GM18508 (cell line): ENCODE results near the gene UBE2O.

Experiments used
- ATAC-seq: cut with Tn5 transposase; IDR thresholded peaks from one replicate; pipeline ENCODE4 v1.9.1; 2021; ENCODE audit warnings: moderate number of reproducible peaks; ENCODE audit not compliant: insufficient read depth, unreplicated experiment

The UBE2O gene

DNA sequence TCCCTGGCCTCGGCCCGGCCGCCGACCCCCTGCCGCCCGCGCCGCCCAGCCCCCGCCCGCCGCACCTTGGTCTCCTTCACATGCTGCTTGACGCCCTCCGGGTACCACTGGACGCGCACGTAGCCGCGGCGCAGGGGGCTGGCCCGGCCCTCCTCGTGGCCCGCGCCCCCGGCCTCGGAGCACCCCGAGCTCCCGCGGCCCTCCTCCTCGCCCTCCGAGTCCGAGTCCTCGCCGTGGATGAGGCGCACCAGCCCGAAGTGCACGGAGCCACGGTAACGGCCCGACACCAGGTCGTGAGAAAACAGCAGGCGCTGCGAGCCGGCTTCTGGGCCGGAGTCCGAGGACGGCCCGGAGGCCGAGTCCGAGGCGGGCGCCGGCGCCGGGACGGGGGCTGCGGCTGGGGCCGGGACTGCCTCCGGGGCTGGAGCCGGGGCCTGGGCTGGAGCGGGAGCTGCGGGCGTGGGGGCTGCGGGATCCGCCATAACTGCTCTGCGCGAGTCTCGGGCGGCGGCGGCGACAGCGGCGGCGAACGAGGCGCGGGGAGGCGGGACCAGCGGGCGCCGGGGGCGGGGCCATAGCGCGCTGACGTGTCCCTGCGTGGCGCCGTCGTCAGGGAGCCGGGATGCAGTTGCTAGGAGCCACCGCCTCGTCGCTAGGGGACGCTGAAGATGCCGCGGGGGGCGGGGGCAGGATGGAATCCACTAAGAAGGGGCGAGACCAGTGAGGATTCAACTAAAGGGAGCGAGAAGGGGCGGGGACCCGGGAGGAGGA lies at the start of gene UBE2O:
Gene UBE2O (minus strand): TSS at position 493 of the 771 bp plus-strand sequence. CDS start 11 bp downstream, at position 482.
- ATAC-seq = no peak

DNA sequence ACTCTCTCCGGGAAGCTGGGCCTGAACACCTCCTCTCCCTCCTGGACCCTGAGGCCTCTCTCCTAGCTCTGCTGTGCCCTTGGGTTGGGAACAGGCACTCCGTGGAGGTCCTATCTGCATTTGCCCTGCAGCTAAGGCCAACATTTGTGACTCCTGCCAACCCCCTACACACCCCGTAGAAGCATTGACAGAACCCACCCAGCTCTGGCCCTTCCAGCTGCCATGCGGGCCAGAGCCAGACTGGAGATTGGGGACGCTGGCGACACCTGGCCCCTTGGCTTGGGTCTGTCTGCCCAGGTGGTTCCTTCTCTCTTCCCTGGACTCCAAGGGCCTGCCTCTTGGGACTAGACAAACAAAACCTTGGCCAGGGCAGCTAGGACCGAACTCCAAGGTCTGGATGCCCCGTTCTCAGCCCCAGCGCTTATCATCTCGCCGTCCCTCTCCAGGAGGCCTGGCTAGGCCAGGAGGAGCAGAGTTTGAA lies 48.9 kb upstream of the UBE2O start:
- ATAC-seq = no peak

DNA sequence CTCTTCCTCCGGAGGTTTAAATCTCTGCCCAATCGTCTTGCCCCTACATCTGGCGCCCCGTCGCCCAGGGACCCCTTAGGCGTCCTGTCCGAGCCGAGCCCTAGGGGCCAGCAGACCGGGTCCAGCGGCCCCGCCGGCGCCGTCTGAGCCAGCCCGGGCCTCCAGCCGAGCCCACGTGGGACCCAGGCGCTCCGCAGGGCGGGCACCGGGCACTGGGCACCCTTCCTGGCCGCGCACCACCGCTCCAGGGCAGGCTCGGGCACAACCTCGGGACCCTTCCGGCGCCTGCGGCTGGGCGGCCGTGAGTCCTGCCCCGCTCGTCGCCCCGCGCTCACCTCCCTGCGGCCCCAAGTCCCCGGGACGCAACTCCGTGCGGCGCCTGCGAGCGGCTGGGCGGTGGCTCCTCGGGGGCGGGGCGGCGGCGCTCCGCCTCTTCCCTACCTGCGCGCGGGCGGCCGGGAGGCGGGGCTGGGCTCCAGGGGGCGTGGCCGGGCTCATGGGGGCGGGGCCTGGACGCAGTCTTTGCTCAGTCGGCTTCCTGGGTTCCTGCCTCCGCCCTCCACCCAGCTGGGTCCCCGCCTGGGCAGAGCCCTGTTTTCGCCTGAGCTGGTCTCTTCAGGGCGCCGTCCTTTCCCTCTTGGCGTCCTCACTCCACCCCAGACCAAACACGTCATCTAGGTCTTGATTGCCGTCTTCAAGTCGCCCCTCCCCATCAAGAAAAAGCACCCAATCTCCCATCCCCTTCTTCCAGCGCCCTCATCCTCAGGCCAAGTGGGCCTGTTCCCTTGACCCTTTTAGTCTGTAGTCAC lies 48.3 kb upstream of the UBE2O start, which contains the start of gene RHBDF2:
Gene RHBDF2 (minus strand): TSS at position 406 of the 809 bp plus-strand sequence. CDS start 19,899 bp downstream, outside the sequence.
- ATAC-seq = no peak

DNA sequence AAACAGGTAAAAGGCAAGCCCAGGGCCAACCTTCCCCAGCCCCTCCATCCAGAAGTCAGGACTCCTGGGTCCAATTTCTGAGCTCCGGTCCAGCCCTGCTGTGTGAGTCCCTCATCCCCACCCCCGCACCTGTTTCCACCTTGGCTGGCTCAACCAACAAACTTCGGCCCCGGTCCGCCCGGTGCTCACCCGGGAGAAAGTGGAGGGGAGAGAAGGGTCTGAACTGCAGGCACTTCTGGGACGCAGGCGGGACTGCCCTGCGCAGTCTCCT lies 47.7 kb upstream of the UBE2O start:
- ATAC-seq = no peak

DNA sequence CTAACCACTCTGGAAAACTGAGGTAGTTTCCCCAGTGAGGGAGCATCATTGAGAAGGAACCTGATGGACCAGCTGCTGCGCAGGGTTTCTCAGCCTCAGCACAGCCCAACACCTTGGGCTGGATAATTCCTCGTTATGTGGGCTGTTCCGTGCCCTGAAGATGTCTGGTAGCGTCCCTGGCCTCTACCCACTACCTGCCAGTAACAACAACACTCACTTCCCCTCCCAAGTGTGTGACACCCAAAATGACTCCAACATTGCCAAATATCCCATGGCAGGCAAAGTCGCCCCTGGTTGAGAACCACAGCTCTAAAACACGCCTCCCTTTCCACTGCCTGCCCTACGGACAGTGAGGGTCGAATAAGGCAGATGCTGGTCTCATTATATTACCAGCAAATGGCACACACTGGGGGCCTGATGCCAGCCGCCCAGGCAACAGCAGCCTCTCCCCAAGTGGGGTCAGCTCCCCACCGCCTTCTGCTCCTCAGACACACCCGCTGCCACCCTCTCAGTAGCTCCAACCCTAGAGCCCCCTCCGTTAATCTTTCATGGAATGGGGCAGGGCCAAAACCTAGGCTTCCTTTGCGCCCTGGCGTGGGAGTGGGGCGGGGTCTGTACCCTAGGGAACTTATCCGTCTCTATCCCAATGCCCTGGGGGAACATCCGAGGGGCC lies 47.3 kb upstream of the UBE2O start:
- no peak for ATAC-seq

DNA sequence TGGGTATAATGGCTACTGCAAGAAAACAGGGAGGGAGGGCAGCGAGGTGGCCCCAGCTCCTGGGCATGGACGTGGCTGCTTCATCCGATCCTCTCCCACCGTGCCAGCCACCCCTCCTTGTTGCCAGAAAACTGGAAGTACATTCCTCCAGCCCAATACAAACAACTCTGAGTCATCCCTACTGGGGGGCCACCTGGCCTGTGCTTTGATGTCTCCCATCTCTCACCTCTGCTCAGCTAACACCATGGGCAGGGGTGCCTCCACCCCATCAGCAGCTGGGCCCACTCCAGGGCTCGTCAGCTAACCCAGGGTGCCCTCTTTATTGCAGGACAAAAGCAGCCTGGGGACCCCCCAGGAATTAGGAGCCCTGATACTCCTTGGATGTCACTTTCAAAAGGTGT lies 46.3 kb upstream of the UBE2O start:
- no peak for ATAC-seq

DNA sequence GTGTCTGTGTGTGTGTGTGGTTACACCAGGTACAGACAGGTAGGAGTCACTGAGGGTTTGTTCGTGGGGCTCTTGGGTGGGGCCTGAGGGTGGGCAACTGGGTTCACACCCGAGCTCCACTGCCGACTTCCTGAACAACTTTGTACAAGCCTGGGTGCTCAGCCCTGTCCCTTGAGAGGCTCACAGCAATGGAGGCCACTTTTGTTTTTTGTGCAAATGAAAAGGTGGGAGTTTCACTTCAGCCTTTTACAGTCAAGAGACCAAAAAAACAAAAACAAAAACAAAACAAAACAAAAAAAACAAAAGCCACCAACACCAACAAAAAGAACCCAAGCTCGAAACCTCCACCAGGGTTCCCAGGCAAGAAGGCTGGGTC lies 45.9 kb upstream of the UBE2O start:
- ATAC-seq = no peak

DNA sequence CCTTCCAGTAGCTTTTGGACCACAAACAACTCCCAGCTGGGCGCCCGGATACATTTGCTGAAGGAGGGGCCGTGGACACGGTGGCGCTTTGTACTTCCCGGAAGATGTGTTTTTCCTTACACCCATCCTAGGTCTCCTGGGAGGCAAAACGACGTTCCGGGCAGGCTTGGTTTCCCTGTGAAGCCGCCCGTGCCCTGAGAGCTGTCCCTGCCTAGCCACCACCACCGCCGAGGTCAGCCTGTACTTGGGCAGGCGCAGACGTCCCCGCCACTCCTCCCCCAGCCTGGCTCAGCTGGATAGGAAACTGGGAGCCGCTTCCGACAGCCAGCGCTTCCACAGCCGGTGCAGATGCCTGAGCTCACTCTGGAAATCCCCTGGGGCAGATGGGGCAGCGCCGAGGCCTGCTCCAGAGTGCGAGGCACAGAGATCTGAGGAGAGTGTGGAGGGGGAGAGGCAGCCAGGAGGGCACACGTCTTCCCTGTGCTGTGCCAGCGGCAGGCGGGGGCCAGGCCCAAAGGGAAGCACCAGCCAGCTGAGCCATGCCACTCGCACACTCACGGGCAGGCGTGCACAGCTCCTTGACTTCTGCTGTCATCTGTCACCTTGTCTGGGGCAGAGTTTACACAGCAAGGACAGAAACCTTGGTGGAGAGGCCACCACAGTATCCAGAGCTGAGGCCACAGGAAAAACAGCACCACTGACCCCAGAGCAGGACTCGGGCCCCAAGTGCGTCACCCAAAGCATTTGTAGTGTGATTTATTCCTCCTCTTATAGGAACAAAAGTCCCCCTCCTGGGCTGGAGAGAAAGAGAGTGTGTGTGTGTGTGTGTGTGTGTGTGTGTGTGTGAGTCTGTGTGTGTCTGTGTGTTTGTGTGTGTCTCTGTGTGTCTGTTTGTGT lies 45.3 kb upstream of the UBE2O start:
- no peak for ATAC-seq

DNA sequence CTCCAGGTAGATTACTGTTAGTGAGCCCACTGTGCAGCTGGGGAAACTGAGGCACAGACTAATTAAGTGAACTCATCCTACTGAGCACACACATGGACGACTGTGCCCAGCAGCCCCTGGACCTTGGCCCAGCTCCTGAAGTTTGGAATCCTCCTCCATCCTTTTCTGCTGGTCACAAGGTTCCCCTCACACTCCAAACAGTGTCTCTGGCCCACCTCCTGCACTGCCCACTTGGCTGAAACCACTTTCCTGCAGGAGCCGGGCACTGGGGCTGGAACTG lies 44.7 kb upstream of the UBE2O start:
- no peak for ATAC-seq

DNA sequence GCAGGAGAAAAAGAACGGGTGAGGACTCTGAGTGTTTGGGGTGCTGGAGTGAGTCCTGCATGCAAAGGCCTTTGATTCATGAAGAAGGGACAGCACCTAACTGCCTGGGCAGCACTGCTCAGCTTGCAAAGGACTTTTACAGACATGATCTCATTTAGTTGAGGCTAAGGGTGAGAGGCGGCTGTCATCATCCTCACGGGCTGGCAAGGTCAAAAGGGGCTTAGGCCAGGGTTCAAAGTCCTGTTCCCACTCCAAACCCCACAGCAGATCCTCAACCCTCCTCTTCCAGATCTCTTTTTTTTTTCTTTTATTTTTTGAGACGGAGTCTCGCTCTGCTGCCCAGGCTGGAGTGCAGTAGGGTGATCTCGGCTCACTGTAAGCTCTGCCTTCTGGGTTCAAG lies 43.5 kb upstream of the UBE2O start:
- no peak for ATAC-seq

DNA sequence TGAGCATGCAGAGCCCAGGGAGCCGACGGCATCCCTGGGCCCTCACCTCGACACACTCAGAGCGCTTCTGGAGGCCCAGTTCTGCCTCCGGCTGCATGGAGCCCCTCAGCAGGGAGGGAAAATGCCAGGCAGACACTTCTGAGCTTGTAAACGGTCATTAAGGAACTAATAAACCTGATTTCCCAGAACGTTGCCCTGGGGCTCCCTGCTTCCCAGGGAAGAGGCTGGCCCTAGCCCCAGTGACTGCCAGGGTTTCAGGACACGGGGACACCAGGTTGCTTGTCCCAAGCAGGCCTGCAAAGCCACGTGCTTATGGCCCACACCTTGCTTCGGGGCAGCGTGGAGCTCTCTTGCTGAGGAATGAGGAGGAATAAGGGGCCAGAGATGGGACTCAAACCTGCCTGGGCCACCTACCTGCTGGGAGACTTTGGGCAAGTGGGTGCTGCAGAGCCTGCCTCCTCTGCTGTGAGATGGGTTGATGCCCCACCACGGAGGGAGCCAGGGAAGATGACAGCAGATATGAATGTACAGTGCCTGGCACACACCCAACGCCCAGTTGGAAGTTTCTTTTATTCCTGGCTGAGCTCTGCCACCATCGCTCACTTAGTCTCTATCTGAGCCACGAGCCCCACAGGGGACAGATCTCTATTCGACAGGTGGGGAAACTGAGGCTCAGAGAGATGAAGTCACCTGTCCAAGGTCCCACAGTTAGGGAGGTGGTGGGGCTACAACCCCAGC lies 42.9 kb upstream of the UBE2O start:
- ATAC-seq = no peak

DNA sequence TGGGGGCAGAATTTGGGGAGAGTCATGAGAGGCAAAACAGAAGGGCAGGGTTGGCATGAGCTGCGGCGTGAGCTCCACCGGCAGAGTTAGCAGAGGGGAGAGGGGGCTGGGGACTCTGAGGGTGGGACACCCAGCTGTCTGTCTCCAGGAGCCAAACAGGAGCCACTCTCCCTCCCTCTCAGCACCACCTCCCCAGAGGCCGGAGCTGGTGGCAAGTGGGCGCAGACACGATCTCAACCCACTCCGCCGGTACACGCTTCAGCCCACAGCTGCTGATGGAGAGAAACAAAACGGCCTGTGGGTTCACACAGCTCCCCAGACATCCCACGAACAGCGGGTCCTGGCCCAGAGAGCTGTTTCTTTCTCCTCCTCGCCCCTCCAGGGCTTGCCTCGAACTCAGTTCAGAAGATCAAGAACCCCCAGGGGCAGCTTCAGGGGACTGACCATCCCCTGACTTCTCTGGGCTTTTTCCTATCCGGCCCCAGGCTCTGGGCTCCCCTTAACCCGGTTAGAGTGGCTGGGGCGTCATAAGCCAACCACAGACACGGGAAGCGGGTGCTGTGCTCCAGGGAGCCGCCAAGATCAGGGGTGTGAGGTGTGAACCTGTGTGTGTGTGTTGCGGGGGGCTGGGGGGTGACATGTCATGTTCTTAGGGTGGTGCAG lies 40.7 kb upstream of the UBE2O start:
- no peak for ATAC-seq

DNA sequence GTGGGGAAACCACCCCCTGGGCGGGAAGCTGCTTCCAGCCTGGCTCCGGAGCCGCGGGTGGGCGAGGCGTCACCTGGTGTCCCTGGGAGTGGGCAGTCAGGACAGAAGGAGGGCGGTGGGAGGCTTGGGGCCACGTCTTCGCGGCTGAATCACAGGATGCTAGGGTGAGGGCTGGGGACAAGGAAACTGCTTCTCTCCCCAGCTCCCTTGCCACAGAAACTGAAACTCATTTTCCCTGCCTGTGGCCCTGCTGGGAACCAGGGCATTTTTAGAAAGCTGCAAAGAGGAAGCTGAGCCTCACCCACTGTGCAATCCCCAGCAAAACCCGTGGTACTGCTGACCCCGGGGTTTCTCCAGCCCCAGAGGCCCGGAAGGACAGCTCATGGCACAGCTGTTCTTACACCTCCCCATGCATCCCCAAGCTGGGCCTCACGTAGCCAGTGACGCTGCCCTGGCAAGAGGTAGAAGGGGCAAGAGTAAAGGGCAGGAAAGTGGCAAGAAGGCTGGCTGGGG lies 40.1 kb upstream of the UBE2O start:
- ATAC-seq = no peak

DNA sequence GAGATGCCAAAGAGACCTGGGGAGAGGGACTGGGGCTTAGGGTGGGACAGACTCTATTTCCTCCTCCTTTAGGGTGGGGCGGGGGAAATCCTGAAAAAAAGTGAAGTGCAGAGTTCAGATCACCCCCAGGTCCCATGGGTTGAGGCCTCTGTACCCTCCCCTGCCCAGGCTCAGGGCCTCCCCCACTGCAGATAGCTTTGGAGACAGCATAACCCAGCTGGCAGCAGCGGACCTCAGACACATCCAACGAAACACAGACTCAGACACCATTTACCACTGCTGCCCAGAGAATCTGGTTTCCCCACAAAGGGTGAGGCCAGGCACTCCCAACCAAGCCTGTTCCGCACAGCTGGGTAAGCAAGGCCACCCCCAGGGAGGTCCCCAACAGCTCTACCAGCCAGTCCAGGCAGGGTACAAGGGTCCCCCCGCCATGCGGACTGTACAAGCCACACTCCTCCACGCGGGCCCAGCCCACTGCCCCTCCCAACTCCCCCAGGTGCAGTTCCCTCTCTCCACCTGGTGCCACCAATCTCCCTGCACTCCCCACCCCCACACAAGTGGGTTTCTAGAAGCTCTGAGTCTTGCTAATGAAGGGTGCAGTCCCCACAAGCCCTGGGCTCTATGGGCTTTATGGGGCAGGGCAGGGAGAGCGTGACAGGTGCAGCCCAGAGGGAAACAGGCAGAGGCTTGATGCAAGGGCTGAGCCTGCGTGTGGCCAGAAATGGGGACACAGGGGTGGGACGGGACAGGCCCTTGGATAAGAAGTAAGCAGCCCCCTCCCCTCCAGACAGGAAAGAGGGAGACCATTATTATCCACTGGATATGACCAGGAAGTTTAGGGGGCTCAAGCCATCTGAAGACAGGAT lies 39.4 kb upstream of the UBE2O start:
- no peak for ATAC-seq

DNA sequence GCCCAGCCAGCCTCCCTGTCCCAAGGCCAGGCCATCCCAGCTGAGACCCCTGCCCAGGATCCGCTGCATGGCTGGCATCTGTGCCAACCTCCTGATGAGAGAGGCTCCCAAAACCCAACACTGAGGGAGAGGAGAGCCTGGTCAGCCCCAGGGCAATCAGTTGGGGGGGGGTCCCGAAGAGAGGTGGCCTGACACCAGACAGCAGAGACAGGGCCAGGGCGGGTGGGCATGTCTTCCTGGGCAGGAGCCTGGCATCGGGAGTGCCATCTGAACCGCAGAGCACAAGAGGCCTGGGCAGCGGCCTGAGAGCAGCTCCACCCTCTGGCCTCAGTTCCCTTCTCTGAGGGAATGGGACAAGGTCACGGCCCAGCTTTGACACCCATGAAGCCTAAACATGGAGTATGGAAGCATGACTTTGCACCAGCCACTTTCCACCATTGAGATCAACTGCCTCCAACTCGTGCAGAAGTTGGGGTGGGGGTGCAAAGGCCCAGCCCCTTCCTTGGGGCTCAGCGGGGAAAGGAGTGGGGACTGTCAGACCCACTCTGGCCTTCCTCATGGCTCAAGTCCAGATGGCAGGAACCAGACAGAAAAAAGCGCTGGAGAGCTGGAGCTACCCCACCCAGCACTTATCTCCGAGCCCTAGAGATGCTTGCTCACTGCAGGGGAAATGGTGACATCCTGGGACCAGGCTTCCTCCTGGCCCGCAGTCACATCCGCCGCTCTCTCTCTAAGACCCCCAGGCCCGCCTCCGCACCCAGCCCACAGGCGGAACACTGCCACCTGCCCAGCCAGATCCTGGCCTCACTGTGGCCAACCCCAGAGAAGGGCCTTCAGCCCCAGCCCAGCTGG lies 38.5 kb upstream of the UBE2O start:
- no peak for ATAC-seq

DNA sequence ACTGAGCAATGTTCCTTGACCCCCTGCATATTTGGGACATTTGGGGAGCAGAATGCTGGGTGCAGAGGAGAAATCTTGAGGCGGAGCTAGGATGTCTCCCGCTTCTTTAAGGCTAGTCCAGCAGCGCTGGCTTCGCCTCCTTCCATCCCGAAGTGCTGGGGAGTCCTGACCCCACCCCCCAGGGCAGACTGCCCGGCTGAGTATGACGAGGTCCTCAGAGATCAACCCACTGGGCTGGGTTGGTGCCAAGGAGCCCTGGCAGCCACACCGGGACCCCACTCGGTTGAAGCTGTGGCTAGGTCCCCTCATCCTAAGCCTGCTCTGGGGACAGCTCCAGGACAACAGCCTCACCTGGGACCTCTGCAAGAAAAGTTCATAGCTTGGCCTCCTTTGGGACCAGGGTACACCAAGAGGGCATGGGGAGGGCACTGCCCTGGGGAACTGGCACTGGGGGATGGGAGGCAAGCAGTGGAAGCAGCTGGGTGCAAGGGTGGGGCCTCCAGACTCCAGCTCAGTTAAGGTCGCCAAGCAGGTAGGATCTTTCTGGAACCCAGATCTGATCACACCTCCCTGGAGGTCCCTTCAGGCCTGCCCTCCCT lies 37.3 kb upstream of the UBE2O start:
- ATAC-seq = no peak
